ENCODE data around the gene ATP6V1D. TPM values are rescaled to one million over a fixed set of nuclear protein-coding genes. Genes with fewer than 3 reads are reported as not detected.

Gene ATP6V1D
- total and polyA plus RNA-seq, 8 donors, result 17.5 to 40.2 (median 23.2) TPM

DNA sequence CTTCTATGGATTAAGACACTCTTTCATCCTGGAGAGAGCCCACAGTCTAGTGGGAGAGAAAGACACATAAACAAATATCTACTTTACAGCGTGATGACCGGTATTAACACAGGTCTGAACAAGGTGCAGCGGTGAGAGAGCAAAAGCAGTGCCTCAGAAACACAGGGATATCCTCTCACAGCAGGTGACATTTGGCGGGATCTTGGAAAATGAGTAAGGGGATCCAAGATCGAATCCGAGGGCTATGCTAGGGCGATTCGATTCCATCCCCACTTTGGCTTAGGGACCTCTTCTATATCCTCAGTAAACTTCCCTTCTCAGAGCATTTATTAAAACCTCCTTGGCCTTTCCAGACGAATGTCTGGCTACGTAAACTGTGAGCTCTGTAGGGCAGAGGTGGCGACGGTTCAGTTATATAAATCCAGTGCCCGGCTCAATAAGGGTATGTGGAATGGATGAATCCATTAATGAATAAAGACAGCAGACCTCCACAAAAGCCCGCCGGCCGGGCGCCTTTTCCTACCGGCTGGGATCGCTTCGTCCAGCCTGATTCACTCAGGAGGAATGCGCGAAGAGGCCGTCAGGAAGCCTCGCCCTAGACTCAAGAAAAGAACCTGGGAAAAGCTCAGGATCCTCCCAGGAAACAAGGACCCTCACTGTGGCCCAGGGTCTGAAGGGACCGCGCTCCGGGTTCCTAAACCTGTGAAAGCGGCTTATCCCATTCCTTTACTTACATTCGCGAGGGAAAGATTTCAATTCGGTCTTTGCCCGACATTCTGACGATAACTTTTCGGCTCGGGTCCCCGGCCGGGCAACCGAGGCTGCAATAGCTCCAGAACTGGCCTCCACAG lies 455 bp downstream of the ATP6V1D start:
- H3K27me3 ChIP-seq, result no peaks in the 10 kb centered on the region
- H3K4me3 ChIP-seq, result peak overlapping the region; percentile 65 to 88 (median 74)
- peak overlapping the region; percentile 59 to 96 (median 89) for H3K27ac ChIP-seq
- DNase-seq (peak in 3 of 6 donors; percentile 31 to 59 (median 44)), FAIRE-seq (no peak), ATAC-seq (no peak)
- no peak for TF ChIP-seq CTCF (IDR thresholded peaks at IDR 0.05)
- WGBS, 2 donors, result 1% methylated on average over 38 of the region's 38 CpGs
- H3K9me3 ChIP-seq, result no peaks in the 10 kb centered on the region
- H3K4me1 ChIP-seq, result peaks cover 18 to 42% (median 25%) of the 10 kb centered on the region in 3 donors
- H3K36me3 ChIP-seq, result no peaks in the 10 kb centered on the region
- intact Hi-C loops (cut with DNase I), result no loop called here

GRCh38 chr14:67357969-67358354 lies 1.6 kb downstream of the ATP6V1D start:
- WGBS, 2 donors, result 37 to 44% methylated on average over 9 of the region's 9 CpGs
- Histone ChIP-seq H3K4me1 (peaks cover 18 to 30% (median 25%) of the 10 kb centered on the region in 3 donors), H3K9me3 (no peaks in the 10 kb centered on the region), H3K4me3 (peak overlapping the region in 1 of 4 donors; percentile 88), H3K27me3 (no peaks in the 10 kb centered on the region), H3K36me3 (no peaks in the 10 kb centered on the region), H3K27ac (no peak overlapping the region)
- no peak for ATAC-seq
- no peak for DNase-seq
- intact Hi-C loops (cut with DNase I), result no loop called here
- FAIRE-seq, result no peak
- no peak for TF ChIP-seq CTCF (IDR thresholded peaks at IDR 0.05)

GRCh38 chr14:67357186-67357968 lies 2.2 kb downstream of the ATP6V1D start:
- no peak for ATAC-seq
- peaks cover 18 to 24% (median 20%) of the 10 kb centered on the region in 3 donors for H3K4me1 ChIP-seq

GRCh38 chr14:67352055-67352454 lies 7.5 kb downstream of the ATP6V1D start:
- intact Hi-C loops (cut with DNase I), result no loop called here
- no peaks in the 10 kb centered on the region for H3K4me1 ChIP-seq
- no peak for TF ChIP-seq CTCF (IDR thresholded peaks at IDR 0.05)
- no peak for FAIRE-seq
- DNase-seq, result no peak
- ATAC-seq, result no peak
- H3K9me3 ChIP-seq, result no peaks in the 10 kb centered on the region
- no peaks in the 10 kb centered on the region for H3K27me3 ChIP-seq
- H3K4me3 ChIP-seq, result no peak overlapping the region
- no peak overlapping the region for H3K27ac ChIP-seq
- WGBS, 2 donors, result 91 to 96% methylated on average over 5 of the region's 5 CpGs
- peaks cover 0 to 37% (median 5%) of the 10 kb centered on the region in 3 donors for H3K36me3 ChIP-seq

More at GRCh38 chr14:67357186-67357968, 2.2 kb downstream of the ATP6V1D start:
- 33 to 39% methylated on average over 4 of the region's 4 CpGs for WGBS, 2 donors
- intact Hi-C loops (cut with DNase I), result no loop called here
- peaks cover 0 to 1% (median 0%) of the 10 kb centered on the region in 3 donors for H3K36me3 ChIP-seq
- no peak for DNase-seq
- H3K4me3 ChIP-seq, result peak overlapping the region in 1 of 4 donors; percentile 88
- FAIRE-seq, result no peak
- H3K9me3 ChIP-seq, result no peaks in the 10 kb centered on the region
- no peak overlapping the region for H3K27ac ChIP-seq
- no peaks in the 10 kb centered on the region for H3K27me3 ChIP-seq
- no peak for TF ChIP-seq CTCF (IDR thresholded peaks at IDR 0.05)

Data from pancreas (tissue), 10 donors.